ENCODE results near the gene ULBP2. TPM values are rescaled to one million over a fixed set of nuclear protein-coding genes. Genes with fewer than 3 reads are reported as not detected.
A peak's percentile ranks its signal among the peaks of the same experiment; 100 is the strongest.

ULBP2 gene
- total RNA-seq, 3 donors from 2014 or later (not counting 1 experiment from before 2014, with no cell fraction given), result 0.98 to 2.4 (median 2.4) TPM

DNA sequence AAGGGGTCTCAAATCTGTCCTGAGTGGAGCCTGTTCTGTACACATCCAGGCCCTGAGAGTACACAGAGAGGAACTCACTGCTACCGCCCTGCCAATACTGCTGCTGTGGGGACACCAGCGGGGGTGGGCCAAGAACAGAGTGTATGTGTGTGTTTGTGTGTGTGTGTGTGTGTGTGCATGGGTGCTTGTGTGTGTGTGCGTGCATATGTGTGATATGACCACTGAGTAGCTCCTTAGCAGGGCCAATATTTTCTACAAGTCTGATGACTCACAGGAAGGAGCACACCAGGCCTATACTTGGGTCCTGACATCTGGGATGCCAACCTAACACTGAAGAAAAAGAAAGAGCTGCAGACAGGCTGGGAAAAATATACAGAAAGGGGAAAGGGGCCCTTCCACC, 45.3 kb upstream of the ULBP2 start:
- H3K36me3 Mint-ChIP-seq, result no peaks in the 10 kb centered on the region
- Histone ChIP-seq H3K27me3 (ENCODE audit: control insufficient read depth, insufficient read depth, low read length) (no peaks in the 10 kb centered on the region), H3K9me3 (ENCODE audit: control insufficient read depth, insufficient read depth, low read length) (no peaks in the 10 kb centered on the region), H3K4me1 (ENCODE audit: control insufficient read depth, insufficient read depth, low read length) (no peaks in the 10 kb centered on the region), H3K4me3 (ENCODE audit: low read length) (no peak overlapping the region), H3K36me3 (ENCODE audit: control insufficient read depth, insufficient read depth, low read length) (no peaks in the 10 kb centered on the region), H3K27ac (ENCODE audit: low read length) (no peak overlapping the region)
- TF ChIP-seq, protein P1, sequence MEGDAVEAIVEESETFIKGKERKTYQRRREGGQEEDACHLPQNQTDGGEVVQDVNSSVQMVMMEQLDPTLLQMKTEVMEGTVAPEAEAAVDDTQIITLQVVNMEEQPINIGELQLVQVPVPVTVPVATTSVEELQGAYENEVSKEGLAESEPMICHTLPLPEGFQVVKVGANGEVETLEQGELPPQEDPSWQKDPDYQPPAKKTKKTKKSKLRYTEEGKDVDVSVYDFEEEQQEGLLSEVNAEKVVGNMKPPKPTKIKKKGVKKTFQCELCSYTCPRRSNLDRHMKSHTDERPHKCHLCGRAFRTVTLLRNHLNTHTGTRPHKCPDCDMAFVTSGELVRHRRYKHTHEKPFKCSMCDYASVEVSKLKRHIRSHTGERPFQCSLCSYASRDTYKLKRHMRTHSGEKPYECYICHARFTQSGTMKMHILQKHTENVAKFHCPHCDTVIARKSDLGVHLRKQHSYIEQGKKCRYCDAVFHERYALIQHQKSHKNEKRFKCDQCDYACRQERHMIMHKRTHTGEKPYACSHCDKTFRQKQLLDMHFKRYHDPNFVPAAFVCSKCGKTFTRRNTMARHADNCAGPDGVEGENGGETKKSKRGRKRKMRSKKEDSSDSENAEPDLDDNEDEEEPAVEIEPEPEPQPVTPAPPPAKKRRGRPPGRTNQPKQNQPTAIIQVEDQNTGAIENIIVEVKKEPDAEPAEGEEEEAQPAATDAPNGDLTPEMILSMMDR (IDR thresholded peaks at IDR 0.05), result no peak
- H3K4me1 Mint-ChIP-seq, result peaks cover 0 to 6% of the 10 kb centered on the region in 2 donors
- no peak for DNase-seq
- peak in 1 of 3 donors; percentile 14 for ATAC-seq
- H3K27ac Mint-ChIP-seq, result no peak overlapping the region
- no peak overlapping the region for H3K4me3 Mint-ChIP-seq
- no peaks in the 10 kb centered on the region for H3K9me3 Mint-ChIP-seq
- WGBS (ENCODE audit: insufficient coverage), result 79% methylated on average over 3 of the region's 3 CpGs
- peaks cover 12 to 23% of the 10 kb centered on the region in 2 donors for H3K27me3 Mint-ChIP-seq (ENCODE audit: low read depth in 2 of 2)
- intact Hi-C loops (cut with micrococcal nuclease), result no loop called here

DNA sequence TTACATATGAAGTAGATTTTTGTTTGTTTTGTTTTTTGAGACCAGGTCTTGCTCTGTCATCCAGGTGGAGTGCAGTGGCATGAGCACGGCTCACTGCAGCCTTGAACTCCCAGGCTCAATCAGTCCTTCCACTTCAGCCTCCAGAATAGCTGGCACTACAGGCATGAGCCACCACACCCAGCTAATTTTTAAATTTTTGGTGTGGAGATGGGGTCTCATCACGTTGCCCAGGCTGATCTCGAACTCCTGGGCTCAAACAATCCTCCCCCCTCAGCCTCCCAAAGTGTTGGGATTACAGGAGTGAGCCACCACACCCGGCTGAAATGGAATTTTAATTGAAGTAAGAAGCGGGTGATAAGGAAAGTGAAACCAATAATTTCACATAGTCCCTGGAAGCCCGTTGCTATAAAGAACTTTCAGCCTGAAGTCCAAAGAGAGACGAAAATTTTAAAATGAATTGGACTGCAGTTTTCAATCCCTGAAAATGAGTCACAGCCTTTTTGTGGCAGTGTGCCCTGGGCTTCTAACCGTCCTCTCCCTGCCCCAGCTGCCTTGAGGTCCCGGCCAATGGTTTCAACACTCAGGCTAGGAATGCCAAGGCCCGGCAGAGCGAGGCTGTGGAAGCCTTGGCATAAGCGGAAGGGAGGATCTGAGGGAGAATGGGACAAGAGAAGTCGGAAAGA, 44.7 kb upstream of the ULBP2 start:
- Histone ChIP-seq H3K4me1 (ENCODE audit: control insufficient read depth, insufficient read depth, low read length) (no peaks in the 10 kb centered on the region), H3K27ac (ENCODE audit: low read length) (no peak overlapping the region), H3K36me3 (ENCODE audit: control insufficient read depth, insufficient read depth, low read length) (no peaks in the 10 kb centered on the region), H3K27me3 (ENCODE audit: control insufficient read depth, insufficient read depth, low read length) (no peaks in the 10 kb centered on the region), H3K9me3 (ENCODE audit: control insufficient read depth, insufficient read depth, low read length) (no peaks in the 10 kb centered on the region), H3K4me3 (ENCODE audit: low read length) (no peak overlapping the region)
- H3K36me3 Mint-ChIP-seq, result no peaks in the 10 kb centered on the region
- H3K27ac Mint-ChIP-seq, result no peak overlapping the region
- peaks cover 12 to 23% of the 10 kb centered on the region in 2 donors for H3K27me3 Mint-ChIP-seq (ENCODE audit: low read depth in 2 of 2)
- TF ChIP-seq, protein P1 (IDR thresholded peaks at IDR 0.05), result no peak
- intact Hi-C loops (cut with micrococcal nuclease), result no loop called here
- no peaks in the 10 kb centered on the region for H3K9me3 Mint-ChIP-seq
- no peak overlapping the region for H3K4me3 Mint-ChIP-seq
- 90% methylated on average over 11 of the region's 13 CpGs for WGBS (ENCODE audit: insufficient coverage)
- DNase-seq, result no peak
- peaks cover 0 to 6% of the 10 kb centered on the region in 2 donors for H3K4me1 Mint-ChIP-seq
- ATAC-seq, result peak in 1 of 3 donors; percentile 15

DNA sequence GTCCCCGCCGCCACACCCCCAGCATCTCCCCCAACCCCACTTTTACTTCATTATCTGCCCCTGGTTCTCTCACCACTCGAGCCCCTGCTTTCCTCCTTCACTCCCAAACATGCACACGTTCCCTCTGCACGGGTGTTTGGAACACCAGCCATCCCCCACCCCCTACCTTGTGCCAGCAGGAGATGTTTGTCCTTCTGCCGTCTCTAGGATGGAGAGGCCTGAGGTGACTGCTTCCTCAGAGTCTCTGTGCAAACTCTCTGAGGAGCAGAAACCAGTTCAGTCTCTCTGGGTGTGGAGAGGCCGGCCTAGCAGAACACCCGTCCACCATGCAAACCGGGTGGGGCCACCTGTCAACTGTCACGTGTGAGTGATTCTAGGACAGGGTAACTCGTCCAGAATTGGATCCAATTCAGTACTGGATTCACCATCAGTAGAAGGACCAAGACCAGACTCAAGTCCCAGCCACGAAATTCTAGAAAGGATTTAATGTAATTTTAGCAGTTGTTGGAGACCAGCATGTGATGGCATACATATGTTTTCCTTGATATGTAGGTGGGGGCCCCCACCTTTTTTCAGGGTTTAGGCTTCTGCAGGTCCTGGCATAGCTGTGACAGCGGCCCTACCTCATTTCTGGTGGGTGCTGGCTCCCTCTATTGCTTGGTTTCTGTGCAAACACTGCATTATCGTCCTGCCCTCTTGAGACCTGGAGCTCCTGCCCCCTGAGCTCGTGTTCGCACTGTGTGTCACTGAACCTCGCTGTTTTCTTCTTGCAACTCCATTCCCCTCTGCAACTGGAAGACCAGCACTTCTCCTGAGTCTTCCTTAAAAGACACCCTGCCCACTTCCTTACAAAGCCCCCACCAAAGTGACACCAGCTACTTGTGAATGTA, 43.7 kb upstream of the ULBP2 start, which contains the start of gene RAET1E:
RAET1E (minus strand) TSS at position 259 of the 890 bp plus-strand sequence. CDS start 7,212 bp downstream, outside the sequence.
- DNase-seq, result no peak
- intact Hi-C loops (cut with micrococcal nuclease), result no loop called here
- Mint-ChIP-seq H3K36me3 (no peaks in the 10 kb centered on the region), H3K4me3 (no peak within 1 kb of the TSS), H3K27me3 (ENCODE audit: low read depth in 2 of 2) (peaks cover 15 to 16% of the 10 kb centered on the region in 2 donors), H3K9me3 (no peaks in the 10 kb centered on the region), H3K27ac (no peak within 1 kb of the TSS), H3K4me1 (peaks cover 0 to 6% of the 10 kb centered on the region in 2 donors)
- Histone ChIP-seq H3K27me3 (ENCODE audit: control insufficient read depth, insufficient read depth, low read length) (no peaks in the 10 kb centered on the region), H3K36me3 (ENCODE audit: control insufficient read depth, insufficient read depth, low read length) (no peaks in the 10 kb centered on the region), H3K27ac (ENCODE audit: low read length) (no peak within 1 kb of the TSS), H3K9me3 (ENCODE audit: control insufficient read depth, insufficient read depth, low read length) (no peaks in the 10 kb centered on the region), H3K4me3 (ENCODE audit: low read length) (no peak within 1 kb of the TSS), H3K4me1 (ENCODE audit: control insufficient read depth, insufficient read depth, low read length) (no peaks in the 10 kb centered on the region)
- TF ChIP-seq, protein P1 (IDR thresholded peaks at IDR 0.05), result no peak
- ATAC-seq, result no peak
- WGBS (ENCODE audit: insufficient coverage), result 85% methylated on average over 17 of the region's 17 CpGs
